ENCODE data around the gene PRKCA. TPM values are rescaled to one million over a fixed set of nuclear protein-coding genes. Genes with fewer than 3 reads are reported as not detected.

PRKCA gene
- total RNA-seq, 1 donor from 2014 or later: 80.1 TPM

DNA sequence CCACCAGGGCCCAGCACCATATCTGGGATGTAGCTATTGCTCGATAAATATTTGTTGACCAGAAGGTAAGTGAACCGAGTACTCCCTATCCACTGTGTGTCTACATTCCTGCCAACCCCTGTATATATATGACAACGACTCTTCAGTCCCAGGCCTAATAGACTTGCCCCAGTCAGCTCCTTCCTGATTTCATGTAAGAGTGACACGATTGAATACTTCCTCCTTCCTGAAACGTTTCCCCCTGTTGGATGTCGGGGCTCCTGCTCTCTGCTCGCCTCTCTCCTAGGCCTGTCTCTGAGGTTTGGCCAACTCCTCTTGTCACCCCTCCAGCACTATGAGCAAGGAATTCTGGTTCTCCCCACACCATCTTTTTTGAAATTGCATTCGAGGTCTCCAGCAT lies 178.9 kb downstream of the PRKCA start:
- TF ChIP-seq, protein P1, sequence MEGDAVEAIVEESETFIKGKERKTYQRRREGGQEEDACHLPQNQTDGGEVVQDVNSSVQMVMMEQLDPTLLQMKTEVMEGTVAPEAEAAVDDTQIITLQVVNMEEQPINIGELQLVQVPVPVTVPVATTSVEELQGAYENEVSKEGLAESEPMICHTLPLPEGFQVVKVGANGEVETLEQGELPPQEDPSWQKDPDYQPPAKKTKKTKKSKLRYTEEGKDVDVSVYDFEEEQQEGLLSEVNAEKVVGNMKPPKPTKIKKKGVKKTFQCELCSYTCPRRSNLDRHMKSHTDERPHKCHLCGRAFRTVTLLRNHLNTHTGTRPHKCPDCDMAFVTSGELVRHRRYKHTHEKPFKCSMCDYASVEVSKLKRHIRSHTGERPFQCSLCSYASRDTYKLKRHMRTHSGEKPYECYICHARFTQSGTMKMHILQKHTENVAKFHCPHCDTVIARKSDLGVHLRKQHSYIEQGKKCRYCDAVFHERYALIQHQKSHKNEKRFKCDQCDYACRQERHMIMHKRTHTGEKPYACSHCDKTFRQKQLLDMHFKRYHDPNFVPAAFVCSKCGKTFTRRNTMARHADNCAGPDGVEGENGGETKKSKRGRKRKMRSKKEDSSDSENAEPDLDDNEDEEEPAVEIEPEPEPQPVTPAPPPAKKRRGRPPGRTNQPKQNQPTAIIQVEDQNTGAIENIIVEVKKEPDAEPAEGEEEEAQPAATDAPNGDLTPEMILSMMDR (IDR thresholded peaks at IDR 0.05): no peak
- H3K36me3 Mint-ChIP-seq (ENCODE audit: unreplicated experiment): peaks cover 5% of the 10 kb centered on the region
- H3K9me3 Mint-ChIP-seq (ENCODE audit: unreplicated experiment): no peaks in the 10 kb centered on the region
- H3K27ac Mint-ChIP-seq (ENCODE audit: unreplicated experiment): no peak overlapping the region
- H3K4me1 Mint-ChIP-seq (ENCODE audit: unreplicated experiment): peaks cover 24% of the 10 kb centered on the region
- DNase-seq (ENCODE audit: extremely low spot score, unreplicated experiment): no peak
- no peaks in the 10 kb centered on the region for H3K27me3 Mint-ChIP-seq (ENCODE audit: unreplicated experiment)
- H3K4me3 Mint-ChIP-seq (ENCODE audit: unreplicated experiment): no peak overlapping the region

DNA sequence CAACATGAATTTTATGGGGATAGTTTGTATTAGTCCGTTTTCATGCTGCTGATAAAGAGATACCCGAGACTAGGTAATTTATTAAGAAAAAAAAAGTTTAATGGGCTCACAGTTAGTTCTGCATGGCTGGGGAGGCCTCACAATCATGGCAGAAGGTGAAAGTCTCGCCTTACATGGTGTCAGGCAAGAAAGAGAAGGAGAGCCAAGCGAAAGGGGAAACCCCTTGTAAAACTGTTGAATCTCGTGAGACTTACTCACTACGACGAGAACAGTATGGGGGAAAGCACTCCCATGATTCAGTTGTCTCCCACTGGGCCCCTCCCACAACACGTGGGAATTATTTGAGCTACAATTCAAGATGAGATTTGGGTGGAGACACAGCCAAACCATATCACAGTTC lies 181.5 kb downstream of the PRKCA start:
- Mint-ChIP-seq H3K4me3 (ENCODE audit: unreplicated experiment) (no peak overlapping the region), H3K27ac (ENCODE audit: unreplicated experiment) (no peak overlapping the region), H3K4me1 (ENCODE audit: unreplicated experiment) (peaks cover 21% of the 10 kb centered on the region), H3K27me3 (ENCODE audit: unreplicated experiment) (no peaks in the 10 kb centered on the region), H3K36me3 (ENCODE audit: unreplicated experiment) (peaks cover 2% of the 10 kb centered on the region), H3K9me3 (ENCODE audit: unreplicated experiment) (no peaks in the 10 kb centered on the region)
- no peak for DNase-seq (ENCODE audit: extremely low spot score, unreplicated experiment)
- TF ChIP-seq, protein P1 (IDR thresholded peaks at IDR 0.05): no peak

DNA sequence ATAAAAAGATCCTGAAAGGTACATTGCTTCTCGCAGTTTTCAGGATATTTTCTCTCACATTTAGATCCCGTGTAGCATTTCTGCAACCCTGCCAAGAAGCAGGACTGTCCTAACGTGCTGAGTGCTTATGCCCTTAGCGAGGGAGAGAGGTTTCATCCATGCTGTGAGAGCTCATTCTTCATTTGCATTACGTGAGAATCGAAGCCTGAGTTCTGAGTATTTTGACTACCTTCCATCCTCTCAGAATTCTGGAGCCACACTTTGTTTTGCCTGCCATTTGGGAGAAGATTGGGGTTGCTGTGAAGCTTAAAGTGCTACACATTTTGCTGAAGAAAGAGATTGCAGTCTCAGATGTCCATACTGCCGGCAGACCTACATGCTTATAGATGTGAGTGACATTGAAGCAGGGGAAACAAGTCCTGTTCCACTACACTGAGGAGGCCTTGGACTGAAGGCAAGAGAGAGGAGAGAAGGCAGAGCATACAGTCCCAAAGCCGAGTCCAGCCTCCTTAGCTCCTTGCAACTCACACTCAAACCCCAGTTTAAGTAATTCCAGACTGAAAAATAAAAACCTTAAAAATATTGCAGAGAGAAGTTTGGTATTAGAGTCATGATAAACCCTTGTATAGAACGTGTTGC lies 183.0 kb downstream of the PRKCA start:
- Mint-ChIP-seq H3K27ac (ENCODE audit: unreplicated experiment) (no peak overlapping the region), H3K9me3 (ENCODE audit: unreplicated experiment) (no peaks in the 10 kb centered on the region), H3K27me3 (ENCODE audit: unreplicated experiment) (no peaks in the 10 kb centered on the region), H3K4me1 (ENCODE audit: unreplicated experiment) (peaks cover 17% of the 10 kb centered on the region), H3K4me3 (ENCODE audit: unreplicated experiment) (no peak overlapping the region), H3K36me3 (ENCODE audit: unreplicated experiment) (no peaks in the 10 kb centered on the region)
- no peak for DNase-seq (ENCODE audit: extremely low spot score, unreplicated experiment)
- TF ChIP-seq, protein P1 (IDR thresholded peaks at IDR 0.05): no peak

DNA sequence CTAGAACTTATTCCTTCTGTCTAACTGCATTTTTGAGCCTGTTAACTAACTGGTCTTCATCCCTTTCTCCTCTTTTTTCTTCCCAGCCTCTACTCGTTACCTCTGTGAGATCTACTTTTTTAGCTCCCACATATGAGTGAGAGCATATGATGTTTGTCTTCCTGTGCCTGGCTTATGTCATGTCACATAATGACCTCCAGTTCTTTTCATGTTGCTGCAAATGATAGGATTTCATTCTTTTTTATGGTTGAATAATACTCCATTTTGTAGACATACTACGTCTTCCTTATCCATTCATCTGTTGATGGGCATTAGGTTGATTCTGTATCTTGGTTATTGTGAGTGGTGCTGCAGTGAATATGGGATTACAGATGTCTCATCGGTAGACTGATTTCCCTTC lies 184.7 kb downstream of the PRKCA start:
- H3K36me3 Mint-ChIP-seq (ENCODE audit: unreplicated experiment): no peaks in the 10 kb centered on the region

DNA sequence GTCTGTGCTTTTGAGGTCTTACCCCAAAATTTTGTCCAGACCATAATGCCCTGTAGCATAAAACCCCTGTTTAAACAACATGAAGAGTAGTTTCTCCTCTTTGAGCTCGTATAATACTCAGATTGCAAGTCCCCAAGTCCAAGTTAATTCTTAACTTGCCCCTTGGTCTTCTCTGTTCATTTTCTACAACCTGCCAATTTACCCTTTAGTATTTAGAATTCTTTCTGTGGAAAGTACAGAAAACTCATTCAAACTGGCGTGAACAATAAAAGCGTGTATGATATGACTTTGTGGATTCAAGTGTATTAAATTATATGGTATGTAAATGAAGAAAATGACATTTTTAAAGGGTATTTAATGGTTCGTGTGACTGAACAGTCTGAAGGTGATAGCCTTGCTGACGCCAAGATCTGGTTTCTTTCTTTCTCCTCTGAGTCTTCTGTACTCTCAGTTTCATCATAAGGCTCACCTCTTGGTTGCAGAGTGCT lies 185.6 kb downstream of the PRKCA start:
- no peak overlapping the region for H3K4me3 Mint-ChIP-seq (ENCODE audit: unreplicated experiment)
- no peaks in the 10 kb centered on the region for H3K36me3 Mint-ChIP-seq (ENCODE audit: unreplicated experiment)
- H3K27me3 Mint-ChIP-seq (ENCODE audit: unreplicated experiment): no peaks in the 10 kb centered on the region
- H3K27ac Mint-ChIP-seq (ENCODE audit: unreplicated experiment): no peak overlapping the region
- TF ChIP-seq, protein P1 (IDR thresholded peaks at IDR 0.05): no peak
- H3K9me3 Mint-ChIP-seq (ENCODE audit: unreplicated experiment): no peaks in the 10 kb centered on the region
- peaks cover 26% of the 10 kb centered on the region for H3K4me1 Mint-ChIP-seq (ENCODE audit: unreplicated experiment)
- DNase-seq (ENCODE audit: extremely low spot score, unreplicated experiment): no peak

More for the DNA sequence above, 184.7 kb downstream of the PRKCA start:
- Mint-ChIP-seq H3K27ac (ENCODE audit: unreplicated experiment) (no peak overlapping the region), H3K9me3 (ENCODE audit: unreplicated experiment) (no peaks in the 10 kb centered on the region), H3K27me3 (ENCODE audit: unreplicated experiment) (no peaks in the 10 kb centered on the region), H3K4me3 (ENCODE audit: unreplicated experiment) (no peak overlapping the region), H3K4me1 (ENCODE audit: unreplicated experiment) (peaks cover 19% of the 10 kb centered on the region)
- no peak for DNase-seq (ENCODE audit: extremely low spot score, unreplicated experiment)
- TF ChIP-seq, protein P1 (IDR thresholded peaks at IDR 0.05): no peak

All from osteocyte (in vitro differentiated cells).